ENCODE measurements around the gene MEX3B.

MEX3B gene

DNA sequence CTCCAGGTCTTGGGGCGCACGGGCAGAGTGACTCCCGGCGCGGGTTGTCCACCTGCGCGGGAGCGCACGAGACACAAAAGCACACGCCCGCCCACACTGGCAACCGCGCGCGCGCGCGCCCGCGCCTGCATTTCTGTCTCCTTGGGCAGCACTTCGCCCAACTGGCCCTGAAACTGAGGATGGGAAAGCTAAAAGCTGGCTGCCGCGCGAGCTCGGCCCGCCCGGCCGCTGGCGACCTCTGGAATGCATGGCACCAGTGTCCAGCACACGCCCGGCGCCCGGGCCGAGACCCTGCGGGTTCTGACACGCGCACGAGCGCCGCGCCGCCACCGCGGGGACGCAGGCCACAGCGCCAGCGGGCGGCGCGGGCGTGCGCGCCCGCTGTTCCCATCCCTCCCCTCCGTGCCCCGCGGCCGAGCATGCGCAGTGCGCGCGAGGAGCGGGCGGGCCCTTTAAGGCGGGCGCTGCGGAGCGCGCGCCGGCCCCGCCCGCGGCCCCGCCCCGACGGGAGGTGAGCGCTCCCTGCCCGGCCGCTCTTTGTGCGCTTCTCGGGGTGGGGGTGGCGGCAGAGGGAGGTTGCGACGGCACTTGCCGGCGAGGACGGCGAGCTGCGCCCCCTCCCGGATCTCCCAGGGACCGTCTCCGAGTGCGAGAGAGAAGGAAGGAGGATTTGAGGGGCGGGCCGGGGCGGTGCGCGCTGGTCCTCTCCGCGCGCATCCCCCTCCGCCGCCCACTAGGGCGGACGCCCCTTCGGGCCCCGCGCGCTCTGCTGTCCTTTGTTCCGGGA, 1.0 kb upstream of the MEX3B start (continued):
- TF ChIP-seq, protein P1, sequence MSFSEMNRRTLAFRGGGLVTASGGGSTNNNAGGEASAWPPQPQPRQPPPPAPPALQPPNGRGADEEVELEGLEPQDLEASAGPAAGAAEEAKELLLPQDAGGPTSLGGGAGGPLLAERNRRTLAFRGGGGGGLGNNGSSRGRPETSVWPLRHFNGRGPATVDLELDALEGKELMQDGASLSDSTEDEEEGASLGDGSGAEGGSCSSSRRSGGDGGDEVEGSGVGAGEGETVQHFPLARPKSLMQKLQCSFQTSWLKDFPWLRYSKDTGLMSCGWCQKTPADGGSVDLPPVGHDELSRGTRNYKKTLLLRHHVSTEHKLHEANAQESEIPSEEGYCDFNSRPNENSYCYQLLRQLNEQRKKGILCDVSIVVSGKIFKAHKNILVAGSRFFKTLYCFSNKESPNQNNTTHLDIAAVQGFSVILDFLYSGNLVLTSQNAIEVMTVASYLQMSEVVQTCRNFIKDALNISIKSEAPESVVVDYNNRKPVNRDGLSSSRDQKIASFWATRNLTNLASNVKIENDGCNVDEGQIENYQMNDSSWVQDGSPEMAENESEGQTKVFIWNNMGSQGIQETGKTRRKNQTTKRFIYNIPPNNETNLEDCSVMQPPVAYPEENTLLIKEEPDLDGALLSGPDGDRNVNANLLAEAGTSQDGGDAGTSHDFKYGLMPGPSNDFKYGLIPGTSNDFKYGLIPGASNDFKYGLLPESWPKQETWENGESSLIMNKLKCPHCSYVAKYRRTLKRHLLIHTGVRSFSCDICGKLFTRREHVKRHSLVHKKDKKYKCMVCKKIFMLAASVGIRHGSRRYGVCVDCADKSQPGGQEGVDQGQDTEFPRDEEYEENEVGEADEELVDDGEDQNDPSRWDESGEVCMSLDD (tag by site-specific recombination; IDR thresholded peaks at IDR 0.05), result peak; percentile 30; the same call in 1 of the 2 replicates
- TF ChIP-seq KLF8 (tag by site-specific recombination; IDR thresholded peaks at IDR 0.05) (peak; percentile 85), ZNF341 (tag by site-specific recombination; IDR thresholded peaks at IDR 0.05; ENCODE audit: low read depth) (peak; percentile 81), ZNF423 (tag by site-specific recombination; IDR thresholded peaks at IDR 0.05) (no peak), BCL11A (tag by site-specific recombination; IDR thresholded peaks at IDR 0.05; ENCODE audit: low read depth) (no peak), ZNF530 (tag by site-specific recombination; IDR thresholded peaks at IDR 0.05; ENCODE audit: low read depth) (no peak), ZNF10 (tag by site-specific recombination; IDR thresholded peaks at IDR 0.05) (no peak), ZNF677 (tag by site-specific recombination; IDR thresholded peaks at IDR 0.05) (no peak), ZNF561 (tag by site-specific recombination; IDR thresholded peaks at IDR 0.05; ENCODE audit: borderline replicate concordance) (peak; percentile 7), SP3 (tag by site-specific recombination; IDR thresholded peaks at IDR 0.05) (peak; percentile 88), KLF1 (tag by site-specific recombination; IDR thresholded peaks at IDR 0.05) (peak; percentile 91), ZNF670 (tag by site-specific recombination; IDR thresholded peaks at IDR 0.05; ENCODE audit: low read depth) (no peak), ZFP41 (tag by site-specific recombination; IDR thresholded peaks at IDR 0.05; ENCODE audit: borderline replicate concordance) (no peak), ZBTB1 (tag by site-specific recombination; IDR thresholded peaks at IDR 0.05) (no peak), ZNF426 (tag by site-specific recombination; IDR thresholded peaks at IDR 0.05) (no peak), ZNF324 (tag by site-specific recombination; IDR thresholded peaks at IDR 0.05) (0 out of 2 replicates have a peak, but pooled peaks have one; percentile 57), ZNF239 (tag by site-specific recombination; IDR thresholded peaks at IDR 0.05) (no peak), ZNF626 (tag by site-specific recombination; IDR thresholded peaks at IDR 0.05) (no peak; the same call in 1 of the 2 replicates), HOXC10 (CRISPR knock-in tag; IDR thresholded peaks at IDR 0.05) (no peak), ZBTB20 (tag by site-specific recombination; IDR thresholded peaks at IDR 0.05) (peak; percentile 41; the same call in 1 of the 2 replicates)
- TF ChIP-seq, protein P2, sequence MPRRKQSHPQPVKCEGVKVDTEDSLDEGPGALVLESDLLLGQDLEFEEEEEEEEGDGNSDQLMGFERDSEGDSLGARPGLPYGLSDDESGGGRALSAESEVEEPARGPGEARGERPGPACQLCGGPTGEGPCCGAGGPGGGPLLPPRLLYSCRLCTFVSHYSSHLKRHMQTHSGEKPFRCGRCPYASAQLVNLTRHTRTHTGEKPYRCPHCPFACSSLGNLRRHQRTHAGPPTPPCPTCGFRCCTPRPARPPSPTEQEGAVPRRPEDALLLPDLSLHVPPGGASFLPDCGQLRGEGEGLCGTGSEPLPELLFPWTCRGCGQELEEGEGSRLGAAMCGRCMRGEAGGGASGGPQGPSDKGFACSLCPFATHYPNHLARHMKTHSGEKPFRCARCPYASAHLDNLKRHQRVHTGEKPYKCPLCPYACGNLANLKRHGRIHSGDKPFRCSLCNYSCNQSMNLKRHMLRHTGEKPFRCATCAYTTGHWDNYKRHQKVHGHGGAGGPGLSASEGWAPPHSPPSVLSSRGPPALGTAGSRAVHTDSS (tag by site-specific recombination; IDR thresholded peaks at IDR 0.05), result no peak
- TF ChIP-seq, protein P3, sequence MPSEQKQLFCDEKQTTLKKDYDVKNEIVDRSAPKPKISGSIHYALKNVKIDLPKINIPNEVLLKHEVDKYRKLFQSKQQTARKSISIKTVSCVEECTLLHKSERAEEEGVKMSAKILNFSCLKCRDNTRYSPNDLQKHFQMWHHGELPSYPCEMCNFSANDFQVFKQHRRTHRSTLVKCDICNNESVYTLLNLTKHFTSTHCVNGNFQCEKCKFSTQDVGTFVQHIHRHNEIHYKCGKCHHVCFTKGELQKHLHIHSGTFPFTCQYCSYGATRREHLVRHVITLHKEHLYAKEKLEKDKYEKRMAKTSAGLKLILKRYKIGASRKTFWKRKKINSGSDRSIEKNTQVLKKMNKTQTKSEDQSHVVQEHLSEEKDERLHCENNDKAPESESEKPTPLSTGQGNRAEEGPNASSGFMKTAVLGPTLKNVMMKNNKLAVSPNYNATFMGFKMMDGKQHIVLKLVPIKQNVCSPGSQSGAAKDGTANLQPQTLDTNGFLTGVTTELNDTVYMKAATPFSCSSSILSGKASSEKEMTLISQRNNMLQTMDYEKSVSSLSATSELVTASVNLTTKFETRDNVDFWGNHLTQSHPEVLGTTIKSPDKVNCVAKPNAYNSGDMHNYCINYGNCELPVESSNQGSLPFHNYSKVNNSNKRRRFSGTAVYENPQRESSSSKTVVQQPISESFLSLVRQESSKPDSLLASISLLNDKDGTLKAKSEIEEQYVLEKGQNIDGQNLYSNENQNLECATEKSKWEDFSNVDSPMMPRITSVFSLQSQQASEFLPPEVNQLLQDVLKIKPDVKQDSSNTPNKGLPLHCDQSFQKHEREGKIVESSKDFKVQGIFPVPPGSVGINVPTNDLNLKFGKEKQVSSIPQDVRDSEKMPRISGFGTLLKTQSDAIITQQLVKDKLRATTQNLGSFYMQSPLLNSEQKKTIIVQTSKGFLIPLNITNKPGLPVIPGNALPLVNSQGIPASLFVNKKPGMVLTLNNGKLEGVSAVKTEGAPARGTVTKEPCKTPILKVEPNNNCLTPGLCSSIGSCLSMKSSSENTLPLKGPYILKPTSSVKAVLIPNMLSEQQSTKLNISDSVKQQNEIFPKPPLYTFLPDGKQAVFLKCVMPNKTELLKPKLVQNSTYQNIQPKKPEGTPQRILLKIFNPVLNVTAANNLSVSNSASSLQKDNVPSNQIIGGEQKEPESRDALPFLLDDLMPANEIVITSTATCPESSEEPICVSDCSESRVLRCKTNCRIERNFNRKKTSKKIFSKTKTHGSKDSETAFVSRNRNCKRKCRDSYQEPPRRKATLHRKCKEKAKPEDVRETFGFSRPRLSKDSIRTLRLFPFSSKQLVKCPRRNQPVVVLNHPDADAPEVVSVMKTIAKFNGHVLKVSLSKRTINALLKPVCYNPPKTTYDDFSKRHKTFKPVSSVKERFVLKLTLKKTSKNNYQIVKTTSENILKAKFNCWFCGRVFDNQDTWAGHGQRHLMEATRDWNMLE (tag by site-specific recombination; conservative IDR thresholded peaks at IDR 0.05; ENCODE audit: low read depth), result no peak
- TF ChIP-seq, protein P4, sequence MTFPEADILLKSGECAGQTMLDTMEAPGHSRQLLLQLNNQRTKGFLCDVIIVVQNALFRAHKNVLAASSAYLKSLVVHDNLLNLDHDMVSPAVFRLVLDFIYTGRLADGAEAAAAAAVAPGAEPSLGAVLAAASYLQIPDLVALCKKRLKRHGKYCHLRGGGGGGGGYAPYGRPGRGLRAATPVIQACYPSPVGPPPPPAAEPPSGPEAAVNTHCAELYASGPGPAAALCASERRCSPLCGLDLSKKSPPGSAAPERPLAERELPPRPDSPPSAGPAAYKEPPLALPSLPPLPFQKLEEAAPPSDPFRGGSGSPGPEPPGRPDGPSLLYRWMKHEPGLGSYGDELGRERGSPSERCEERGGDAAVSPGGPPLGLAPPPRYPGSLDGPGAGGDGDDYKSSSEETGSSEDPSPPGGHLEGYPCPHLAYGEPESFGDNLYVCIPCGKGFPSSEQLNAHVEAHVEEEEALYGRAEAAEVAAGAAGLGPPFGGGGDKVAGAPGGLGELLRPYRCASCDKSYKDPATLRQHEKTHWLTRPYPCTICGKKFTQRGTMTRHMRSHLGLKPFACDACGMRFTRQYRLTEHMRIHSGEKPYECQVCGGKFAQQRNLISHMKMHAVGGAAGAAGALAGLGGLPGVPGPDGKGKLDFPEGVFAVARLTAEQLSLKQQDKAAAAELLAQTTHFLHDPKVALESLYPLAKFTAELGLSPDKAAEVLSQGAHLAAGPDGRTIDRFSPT (tag by site-specific recombination; IDR thresholded peaks at IDR 0.05), result peak; percentile 73; the same call in 1 of the 2 replicates
- TF ChIP-seq, protein P5, sequence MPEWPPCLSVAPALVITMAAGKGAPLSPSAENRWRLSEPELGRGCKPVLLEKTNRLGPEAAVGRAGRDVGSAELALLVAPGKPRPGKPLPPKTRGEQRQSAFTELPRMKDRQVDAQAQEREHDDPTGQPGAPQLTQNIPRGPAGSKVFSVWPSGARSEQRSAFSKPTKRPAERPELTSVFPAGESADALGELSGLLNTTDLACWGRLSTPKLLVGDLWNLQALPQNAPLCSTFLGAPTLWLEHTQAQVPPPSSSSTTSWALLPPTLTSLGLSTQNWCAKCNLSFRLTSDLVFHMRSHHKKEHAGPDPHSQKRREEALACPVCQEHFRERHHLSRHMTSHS (tag by site-specific recombination; IDR thresholded peaks at IDR 0.05), result no peak

Data from HEK293 (cell line).